Small intestine (tissue), 7 donors: Measurements from ENCODE around the gene RBM17. TPM values are rescaled to one million over a fixed set of nuclear protein-coding genes. Genes with fewer than 3 reads are reported as not detected.

Experiments used
- DNase-seq, 2 donors: peaks; one replicate each; pipeline versions ENCODE4 v3.0.0 to v3.0.0-alpha.2; 2013
- FAIRE-seq: peaks from 2 replicates; lab custom pipeline; 2012; peaks lifted over from hg19 to GRCh38; lab: Jason Lieb, UNC
- H3K27ac ChIP-seq, 3 donors: one replicate each; pipeline ENCODE4 v1.5.1; 2013; ENCODE audit warnings: low read length in 2 of 3, mild to moderate bottlenecking in 2 of 3, control low read depth in 1 of 3, inconsistent platforms in 1 of 3, low read depth in 1 of 3, moderate library complexity in 1 of 3
- H3K27me3 ChIP-seq, 3 donors: one replicate each; pipeline ENCODE4 v1.6.1; 2013; ENCODE audit warnings: low read length in 3 of 3, inconsistent platforms in 1 of 3; ENCODE audit not compliant: control insufficient read depth in 3 of 3, insufficient read depth in 3 of 3
- H3K36me3 ChIP-seq, 3 donors: one replicate each; pipeline ENCODE4 v1.6.1; 2013; ENCODE audit warnings: low read length in 3 of 3, inconsistent platforms in 1 of 3, low read depth in 1 of 3, mild to moderate bottlenecking in 1 of 3, moderate library complexity in 1 of 3; ENCODE audit not compliant: control insufficient read depth in 3 of 3, insufficient read depth in 2 of 3
- H3K4me1 ChIP-seq, 3 donors: one replicate each; pipeline ENCODE4 v1.6.1; 2013; ENCODE audit warnings: low read length in 2 of 3, inconsistent platforms in 1 of 3, low read depth in 1 of 3, mild to moderate bottlenecking in 1 of 3, moderate library complexity in 1 of 3; ENCODE audit not compliant: control insufficient read depth in 3 of 3, insufficient read depth in 2 of 3
- H3K4me3 ChIP-seq, 3 donors: one replicate each; pipeline ENCODE4 v1.5.1; 2013; ENCODE audit warnings: low read length in 3 of 3, control low read depth in 1 of 3, inconsistent platforms in 1 of 3, low read depth in 1 of 3, mild to moderate bottlenecking in 1 of 3, moderate library complexity in 1 of 3
- H3K9me3 ChIP-seq, 2 donors: one replicate each; pipeline ENCODE4 v1.6.1; 2013; ENCODE audit warnings: low read depth in 1 of 2, low read length in 1 of 2; ENCODE audit not compliant: control insufficient read depth in 2 of 2, insufficient read depth in 1 of 2
- WGBS, 3 donors: extraction: QIAGEN DNeasy Blood & Tissue Kit; methylation state at CpG; one replicate each; pipeline ENCODE4 v1.1.7; 2013; 5-methylcytosine and 5-hydroxymethylcytosine counted together
- polyA plus RNA-seq, 4 donors: library from polyadenylated mRNA; stranded (reverse) in 3 of 4; unstranded in 1 of 4; fragments of 200-250 nt in 3 of 4; fragments of 120-200 nt in 1 of 4; gene quantifications; one replicate each; pipeline versions ENCODE4 v1.2.1 to v1.2.3, GENCODE V29; 2013
- donor health status: healthy with polysubstance abuse.
- donor health status: control.
- donor health status: control.
- donor health status: Bipolar disorder and iron deficiency.
- donor health status: healthy.

RBM17 gene
- polyA plus RNA-seq, 4 donors: 45.7 to 102 (median 73.9) TPM

DNA sequence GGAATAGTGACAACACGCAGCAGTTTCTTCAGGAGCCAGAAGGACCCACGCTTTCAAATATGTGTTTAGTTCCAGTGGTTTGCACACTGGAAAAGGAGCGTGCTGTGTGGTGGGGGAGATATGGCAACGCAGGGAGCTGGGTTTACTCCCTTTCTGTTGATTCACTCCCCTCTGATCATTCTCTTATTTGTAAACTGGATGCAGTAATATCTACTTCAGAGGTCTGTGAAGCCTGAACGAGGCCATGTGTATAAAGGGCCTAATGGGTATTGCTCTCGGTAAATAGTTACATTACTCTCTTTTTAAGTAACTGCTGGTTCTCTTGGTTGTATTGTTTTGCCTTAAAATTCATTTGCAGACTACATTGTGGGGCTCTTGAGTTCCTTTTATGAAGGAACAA, 19.2 kb downstream of the RBM17 start:
- Histone ChIP-seq H3K9me3 (no peaks in the 10 kb centered on the region), H3K27ac (no peak overlapping the region), H3K4me1 (no peaks in the 10 kb centered on the region), H3K4me3 (no peak overlapping the region), H3K27me3 (no peaks in the 10 kb centered on the region), H3K36me3 (peaks cover 11 to 40% (median 29%) of the 10 kb centered on the region in 3 donors)
- DNase-seq (no peak), FAIRE-seq (no peak)
- WGBS, 3 donors: 81 to 85% (median 84%) methylated on average over 6 of the region's 6 CpGs

DNA sequence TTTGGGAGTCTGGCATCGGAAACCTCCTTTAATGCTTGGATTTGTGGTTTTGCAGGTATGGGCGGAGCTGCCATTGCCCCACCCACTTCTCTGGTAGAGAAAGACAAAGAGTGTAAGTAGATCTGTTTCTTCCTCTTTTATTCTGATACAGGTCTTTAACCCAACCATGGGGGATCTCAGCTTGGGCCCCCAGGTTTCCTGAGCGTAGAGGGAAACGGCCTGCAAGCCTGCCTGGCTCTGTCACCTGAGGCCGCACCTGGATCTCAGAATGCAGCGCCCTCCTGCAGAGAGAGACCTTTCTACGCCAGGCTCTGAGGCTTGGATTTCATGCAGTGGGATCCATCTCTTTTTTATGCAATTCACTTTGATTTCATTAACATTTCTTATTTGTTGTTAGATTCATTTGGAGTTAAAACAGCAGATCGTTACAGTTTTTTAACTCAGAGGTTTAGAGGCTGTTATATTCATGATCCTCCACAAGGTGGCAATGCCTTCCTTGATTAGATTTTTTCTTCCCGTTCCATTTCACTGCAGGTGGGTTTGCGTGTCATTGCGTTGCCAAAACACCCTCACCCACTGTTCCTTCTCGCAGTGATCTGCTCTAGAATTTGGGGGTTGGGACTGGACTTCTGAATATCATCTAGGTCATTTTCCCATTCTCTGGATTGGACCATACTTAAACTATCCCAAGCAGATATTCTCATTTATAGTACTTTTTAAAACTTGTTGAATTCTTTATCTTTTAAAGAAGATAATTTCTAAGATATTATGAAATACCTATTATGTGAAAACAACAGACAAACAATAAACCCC, 20.0 kb downstream of the RBM17 start:
- Histone ChIP-seq H3K4me1 (no peaks in the 10 kb centered on the region), H3K27ac (no peak overlapping the region), H3K27me3 (no peaks in the 10 kb centered on the region), H3K36me3 (peaks cover 13 to 40% (median 34%) of the 10 kb centered on the region in 3 donors), H3K4me3 (no peak overlapping the region), H3K9me3 (no peaks in the 10 kb centered on the region)
- WGBS, 3 donors: 36 to 43% (median 42%) methylated on average over 12 of the region's 12 CpGs
- FAIRE-seq (no peak), DNase-seq (peak; percentile 55 to 56)

DNA sequence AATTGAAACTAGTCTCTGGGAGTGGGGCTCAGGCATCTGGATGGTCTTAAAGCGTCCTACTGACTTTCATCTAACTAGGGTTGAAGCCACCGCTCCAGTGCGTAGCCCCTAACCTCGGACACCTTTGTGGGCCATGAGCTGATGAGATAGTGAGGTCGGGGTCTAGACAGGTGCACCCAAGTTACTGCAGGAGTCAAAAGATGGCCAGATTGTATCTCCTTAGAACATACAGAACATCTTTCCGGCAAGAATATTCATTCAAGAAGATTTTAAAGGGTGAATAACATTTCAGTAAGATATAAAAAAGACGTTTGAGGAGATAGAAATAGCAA, 20.6 kb downstream of the RBM17 start:
- no peaks in the 10 kb centered on the region for H3K27me3 ChIP-seq
- H3K9me3 ChIP-seq: no peaks in the 10 kb centered on the region
- no peak for DNase-seq
- peaks cover 18 to 40% (median 36%) of the 10 kb centered on the region in 3 donors for H3K36me3 ChIP-seq
- no peak overlapping the region for H3K27ac ChIP-seq
- peaks cover 0 to under 1% (median 0%) of the 10 kb centered on the region in 3 donors for H3K4me1 ChIP-seq
- FAIRE-seq: no peak
- H3K4me3 ChIP-seq: no peak overlapping the region
- WGBS, 3 donors: 76 to 83% (median 77%) methylated on average over 7 of the region's 7 CpGs

DNA sequence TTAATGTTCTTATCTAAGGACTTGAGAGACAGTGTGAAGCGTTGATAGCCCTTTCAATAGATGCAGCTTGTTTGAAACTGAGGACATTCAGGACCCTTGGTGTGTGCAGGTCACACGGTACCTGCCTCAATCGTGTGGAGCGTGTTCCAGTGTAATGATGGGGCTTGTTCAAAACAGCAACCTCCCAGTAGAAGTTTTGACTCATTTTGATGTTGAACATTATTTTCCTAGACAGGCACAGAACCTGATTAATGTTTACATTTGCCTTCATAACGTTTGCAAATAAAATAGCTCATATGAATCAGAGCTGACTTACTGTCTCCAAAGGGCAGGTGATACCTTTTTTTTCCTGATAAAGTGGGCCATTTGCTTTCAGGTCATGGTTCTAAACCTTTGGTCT, 21.3 kb downstream of the RBM17 start:
- WGBS, 3 donors: 77 to 85% (median 82%) methylated on average over 5 of the region's 5 CpGs

DNA sequence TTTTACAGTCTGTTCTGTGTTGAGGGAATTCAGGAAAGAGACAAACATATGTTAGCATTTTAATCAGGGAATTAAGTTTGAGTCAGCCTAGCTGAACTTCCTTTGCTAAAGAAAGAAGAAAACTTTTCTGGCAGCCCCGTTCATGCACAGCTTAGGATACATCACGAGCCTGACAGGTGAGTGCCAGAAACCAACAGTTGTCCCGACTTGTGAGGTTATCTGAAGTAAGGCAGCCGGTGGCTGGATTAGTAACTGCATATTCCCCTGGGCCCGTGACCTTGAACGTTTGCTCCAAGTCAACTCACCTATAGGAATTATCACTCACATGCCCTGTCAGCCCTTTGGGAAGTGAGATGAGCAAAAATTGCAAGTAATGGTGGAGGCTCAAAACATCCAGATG, 24.1 kb downstream of the RBM17 start:
- no peak overlapping the region for H3K27ac ChIP-seq
- peaks cover 0 to 5% (median 0%) of the 10 kb centered on the region in 3 donors for H3K4me1 ChIP-seq
- DNase-seq (no peak), FAIRE-seq (no peak)
- H3K4me3 ChIP-seq: no peak overlapping the region
- peaks cover 24 to 42% (median 29%) of the 10 kb centered on the region in 3 donors for H3K36me3 ChIP-seq
- no peaks in the 10 kb centered on the region for H3K27me3 ChIP-seq
- 59 to 82% (median 74%) methylated on average over 6 of the region's 6 CpGs for WGBS, 3 donors
- H3K9me3 ChIP-seq: no peaks in the 10 kb centered on the region

More for the DNA sequence above, 21.3 kb downstream of the RBM17 start:
- Histone ChIP-seq H3K4me1 (peaks cover 0 to 5% (median 0%) of the 10 kb centered on the region in 3 donors), H3K9me3 (no peaks in the 10 kb centered on the region), H3K27me3 (no peaks in the 10 kb centered on the region), H3K27ac (no peak overlapping the region), H3K36me3 (peaks cover 22 to 40% (median 33%) of the 10 kb centered on the region in 3 donors), H3K4me3 (no peak overlapping the region)
- FAIRE-seq (no peak), DNase-seq (no peak)

DNA sequence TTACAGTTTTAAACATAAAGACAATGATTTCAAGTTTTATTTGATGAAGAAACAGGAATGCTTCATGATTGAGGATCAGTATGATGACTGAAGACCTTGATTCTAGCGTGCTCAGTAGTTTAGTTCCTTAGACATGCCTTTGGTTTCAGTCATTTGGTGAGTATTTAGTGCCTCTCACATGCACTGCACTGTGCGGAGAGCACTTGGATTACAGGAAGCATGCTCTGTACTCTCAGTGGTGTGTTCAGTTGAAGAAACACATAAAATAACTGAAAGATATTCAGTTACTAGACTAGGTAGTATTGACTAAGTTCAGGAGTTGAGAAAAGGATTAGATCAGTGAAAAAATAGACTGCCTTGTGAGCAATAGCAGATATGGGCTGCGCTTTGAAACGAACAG, 25.5 kb downstream of the RBM17 start:
- Histone ChIP-seq H3K9me3 (no peaks in the 10 kb centered on the region), H3K36me3 (peaks cover 20 to 36% (median 29%) of the 10 kb centered on the region in 3 donors), H3K4me1 (peaks cover 0 to 5% (median 0%) of the 10 kb centered on the region in 3 donors), H3K27me3 (no peaks in the 10 kb centered on the region), H3K4me3 (no peak overlapping the region), H3K27ac (peak overlapping the region in 1 of 3 donors; percentile 25)
- WGBS, 3 donors: 87 to 88% (median 88%) methylated on average over 4 of the region's 4 CpGs
- DNase-seq (no peak), FAIRE-seq (no peak)

DNA sequence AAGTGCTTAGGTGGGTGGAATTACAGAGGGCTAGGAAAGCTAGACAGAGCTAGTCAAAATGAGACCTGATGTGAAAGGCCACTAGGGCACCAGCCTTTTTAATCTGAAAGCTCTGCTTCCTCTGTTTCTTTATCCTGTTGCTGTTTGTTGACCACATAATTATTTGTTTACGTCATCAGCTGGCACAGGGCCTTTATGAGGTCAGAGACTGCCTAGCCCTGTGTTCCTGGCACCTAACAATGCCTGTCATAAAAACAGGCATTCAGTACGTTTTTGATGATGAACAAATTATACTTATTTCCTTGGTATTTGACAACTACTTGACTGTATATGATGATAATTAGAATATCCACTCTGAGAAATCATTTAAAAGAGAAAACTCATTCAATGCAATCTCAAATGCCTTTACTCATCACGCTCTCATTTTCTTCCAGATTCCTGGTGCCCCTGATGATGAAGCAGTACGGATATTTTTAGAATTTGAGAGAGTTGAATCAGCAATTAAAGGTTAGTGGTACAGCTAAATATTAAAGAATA, 26.0 kb downstream of the RBM17 start:
- Histone ChIP-seq H3K4me3 (no peak overlapping the region), H3K9me3 (no peaks in the 10 kb centered on the region), H3K4me1 (peaks cover 0 to 5% (median 2%) of the 10 kb centered on the region in 3 donors), H3K27ac (peak overlapping the region in 1 of 3 donors; percentile 25), H3K36me3 (peaks cover 17 to 33% (median 28%) of the 10 kb centered on the region in 3 donors), H3K27me3 (no peaks in the 10 kb centered on the region)
- FAIRE-seq (no peak), DNase-seq (peak in 1 of 2 donors; percentile 42)
- WGBS, 3 donors: 65 to 72% (median 66%) methylated on average over 4 of the region's 4 CpGs

DNA sequence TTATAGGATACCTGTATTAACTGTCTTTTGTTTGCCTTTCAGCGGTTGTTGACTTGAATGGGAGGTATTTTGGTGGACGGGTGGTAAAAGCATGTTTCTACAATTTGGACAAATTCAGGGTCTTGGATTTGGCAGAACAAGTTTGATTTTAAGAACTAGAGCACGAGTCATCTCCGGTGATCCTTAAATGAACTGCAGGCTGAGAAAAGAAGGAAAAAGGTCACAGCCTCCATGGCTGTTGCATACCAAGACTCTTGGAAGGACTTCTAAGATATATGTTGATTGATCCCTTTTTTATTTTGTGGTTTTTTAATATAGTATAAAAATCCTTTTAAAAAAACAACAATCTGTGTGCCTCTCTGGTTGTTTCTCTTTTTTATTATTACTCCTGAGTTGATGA, 26.6 kb downstream of the RBM17 start:
- DNase-seq (no peak), FAIRE-seq (no peak)
- Histone ChIP-seq H3K36me3 (peaks cover 17 to 30% (median 24%) of the 10 kb centered on the region in 3 donors), H3K27ac (no peak overlapping the region), H3K9me3 (no peaks in the 10 kb centered on the region), H3K27me3 (no peaks in the 10 kb centered on the region), H3K4me1 (peaks cover 0 to 5% (median 5%) of the 10 kb centered on the region in 3 donors), H3K4me3 (no peak overlapping the region)
- WGBS, 3 donors: 85 to 93% (median 88%) methylated on average over 4 of the region's 4 CpGs
